Panc1 (cell line): ENCODE measurements around the gene LRRC10B.

Experiments
- CTCF ChIP-seq: fragments of 450-650 bp; IDR thresholded peaks from 2 replicates; pipeline ENCODE4 v1.5.1; 2017; ENCODE audit warnings: mild to moderate bottlenecking
- POLR2AphosphoS5 ChIP-seq: IDR thresholded peaks from 2 replicates; pipeline ENCODE4 v1.6.1; 2012; ENCODE audit warnings: mild to moderate bottlenecking, low read depth, low read length, moderate library complexity
- REST ChIP-seq, 2 experiments: IDR thresholded peaks; 2 replicates each; pipeline ENCODE4 v1.6.1; 2011 to 2012; ENCODE audit warnings: low read depth in 2 of 2, control low read depth in 1 of 2, low read length in 1 of 2, mild to moderate bottlenecking in 1 of 2, moderate library complexity in 1 of 2; ENCODE audit not compliant: insufficient read depth in 1 of 2
- SIN3A ChIP-seq: IDR thresholded peaks from 2 replicates; pipeline ENCODE4 v1.6.1; 2012; ENCODE audit warnings: low read depth, mild to moderate bottlenecking, low read length, moderate library complexity, borderline replicate concordance; ENCODE audit not compliant: insufficient read depth
- TCF7L2 ChIP-seq: IDR thresholded peaks from 2 replicates; pipeline ENCODE4 v1.6.1; 2011; ENCODE audit warnings: mild to moderate bottlenecking, low read depth, low read length, inconsistent platforms

- TF ChIP-seq CTCF, result no peak
- TF ChIP-seq REST (IDR thresholded peaks at IDR 0.05; ENCODE audit: insufficient read depth in 1 of 2, low read depth in 2 of 2, low read length in 1 of 2), result no peak
- TF ChIP-seq POLR2AphosphoS5, result no peak
- no peak for TF ChIP-seq SIN3A
- TF ChIP-seq TCF7L2, result no peak
These were observed 2.8 kb downstream of the LRRC10B start for GRCh38 chr11:61511383-61511782.
